Hematopoietic multipotent progenitor cell treated with erythropoietin and hydrocortisone succinate and interleukin-3 and kit ligand, for 15 days (in vitro differentiated cells): ENCODE measurements around the gene HPSE2.
"Not testable (repeated sequence)": the region's sequence is repeated elsewhere in the genome, so short reads cannot be mapped to it uniquely, and the experiment has no call there.

Experiments used
- DNase-seq: peaks from one replicate; pipeline ENCODE4 v3.0.0-alpha.2; 2015; ENCODE audit warnings: low spot score

Gene HPSE2

DNA sequence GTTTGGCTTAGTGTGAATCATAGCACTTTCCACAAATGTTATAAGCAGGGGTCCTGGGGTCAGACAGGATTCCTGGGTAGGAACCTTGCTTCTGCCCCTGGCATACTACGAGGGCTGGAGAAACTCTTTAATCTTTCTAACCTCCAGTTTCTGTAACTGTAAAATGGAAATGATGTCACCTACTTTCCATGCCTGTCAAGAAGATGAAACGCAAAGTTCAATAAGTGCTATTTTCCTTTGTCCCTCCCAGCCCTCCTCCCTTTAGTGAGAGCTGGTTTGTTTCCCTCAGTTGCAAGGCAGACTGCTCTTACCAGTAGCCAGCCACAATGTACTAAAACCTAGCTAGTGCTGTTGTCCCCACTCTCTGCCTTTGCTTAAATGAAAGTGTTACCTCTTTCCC is 671.8 kb downstream of the HPSE2 start:
- no peak for DNase-seq

DNA sequence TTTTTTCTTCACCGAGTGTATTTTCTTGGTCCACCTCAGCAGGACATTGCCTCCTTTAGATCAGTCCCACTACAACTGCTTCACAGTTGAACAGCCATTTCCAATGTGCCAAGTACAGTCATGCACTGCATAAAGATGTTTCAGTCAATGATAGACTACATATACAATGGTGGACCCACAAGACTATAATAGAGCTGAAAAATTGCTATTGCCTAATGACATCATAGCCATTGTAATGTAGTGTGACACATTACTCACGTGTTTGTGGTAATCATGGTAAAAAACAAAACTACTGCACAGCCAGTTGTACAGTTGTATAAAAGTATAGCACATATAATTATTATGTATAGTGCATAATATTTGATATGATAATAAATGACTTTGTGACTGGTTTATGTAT is 675.1 kb downstream of the HPSE2 start:
- no peak for DNase-seq

DNA sequence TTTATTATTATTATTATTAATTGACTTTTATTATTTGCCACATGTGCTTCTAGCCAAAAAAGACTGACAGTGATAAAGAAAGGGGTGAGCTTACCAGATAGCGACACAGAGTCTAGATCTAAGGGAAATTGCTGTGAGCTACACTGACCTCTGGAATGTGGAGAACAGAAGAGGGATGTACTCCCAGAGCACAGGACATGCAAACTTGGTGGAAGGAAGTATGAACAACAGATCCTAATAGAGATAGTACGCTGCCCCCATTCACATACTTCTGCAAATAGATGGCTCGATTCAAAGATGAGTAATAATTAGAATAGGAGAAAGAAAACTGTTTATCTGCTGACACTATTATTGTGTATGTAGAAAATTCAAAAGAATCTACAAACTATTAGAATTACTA is 679.6 kb downstream of the HPSE2 start:
- no peak for DNase-seq

DNA sequence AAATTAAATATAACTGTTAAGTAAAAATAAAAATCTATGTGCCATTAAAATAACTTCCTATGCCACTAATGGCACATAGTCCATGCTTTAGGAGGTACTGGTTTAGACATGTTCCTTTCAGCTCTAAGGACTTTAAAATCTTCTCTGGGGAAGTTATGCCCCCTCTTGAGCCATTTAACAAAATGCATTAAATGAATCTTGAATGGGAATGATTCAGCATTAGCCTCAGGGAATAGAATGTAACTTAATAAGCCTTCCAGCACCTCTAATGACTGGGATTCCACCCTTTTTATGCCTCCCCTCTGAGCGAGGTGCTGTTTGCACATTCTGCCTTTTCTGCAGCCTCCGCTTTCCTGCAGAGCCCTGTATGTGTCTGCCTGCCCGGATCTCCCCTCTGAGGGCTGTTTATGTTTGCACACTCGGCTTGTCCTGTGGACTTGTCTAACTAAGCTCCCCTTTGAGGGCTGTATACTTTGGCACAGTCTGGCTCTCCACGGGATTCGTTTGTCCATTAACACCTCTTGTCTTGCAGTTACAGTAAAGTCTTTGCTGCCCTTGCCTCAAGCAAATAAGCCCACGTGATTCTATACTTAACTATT is 680.5 kb downstream of the HPSE2 start:
- DNase-seq = no peak

DNA sequence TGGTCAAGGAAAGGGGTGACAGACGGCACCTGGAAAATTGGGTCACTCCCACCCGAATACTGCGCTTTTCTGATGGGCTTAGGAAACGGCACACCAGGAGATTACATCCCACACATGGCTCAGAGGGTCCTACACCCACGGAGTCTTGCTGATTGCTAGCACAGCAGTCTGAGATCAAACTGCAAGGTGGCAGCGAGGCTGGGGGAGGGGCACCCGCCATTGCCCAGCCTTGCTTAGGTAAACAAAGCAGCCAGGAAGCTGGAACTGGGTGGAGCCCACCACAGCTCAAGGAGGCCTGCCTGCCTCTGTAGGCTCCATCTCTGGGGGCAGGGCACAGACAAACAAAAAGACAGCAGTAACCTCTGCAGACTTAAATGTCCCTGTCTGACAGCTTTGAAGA is 694.1 kb downstream of the HPSE2 start:
- DNase-seq = not testable (repeated sequence)

DNA sequence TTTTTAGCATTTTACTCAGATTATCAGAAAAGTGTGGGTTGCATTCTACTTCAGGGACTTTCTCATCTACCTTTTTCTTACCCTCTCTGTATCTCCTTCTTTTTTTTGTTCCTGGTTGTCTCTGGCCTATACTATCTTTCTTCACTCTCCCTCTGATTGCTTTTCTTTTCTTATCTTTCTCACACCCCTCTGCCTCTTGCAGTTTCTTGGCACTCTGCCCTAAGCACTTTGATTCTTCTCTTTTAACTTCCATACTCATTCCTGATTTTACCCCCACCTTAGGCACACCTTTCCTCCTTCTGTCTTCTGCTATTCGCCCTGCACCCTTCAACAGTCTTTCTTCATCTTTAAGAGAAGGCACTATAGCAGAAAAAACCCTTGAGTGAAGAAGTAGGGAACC is 696.1 kb downstream of the HPSE2 start:
- no peak for DNase-seq

DNA sequence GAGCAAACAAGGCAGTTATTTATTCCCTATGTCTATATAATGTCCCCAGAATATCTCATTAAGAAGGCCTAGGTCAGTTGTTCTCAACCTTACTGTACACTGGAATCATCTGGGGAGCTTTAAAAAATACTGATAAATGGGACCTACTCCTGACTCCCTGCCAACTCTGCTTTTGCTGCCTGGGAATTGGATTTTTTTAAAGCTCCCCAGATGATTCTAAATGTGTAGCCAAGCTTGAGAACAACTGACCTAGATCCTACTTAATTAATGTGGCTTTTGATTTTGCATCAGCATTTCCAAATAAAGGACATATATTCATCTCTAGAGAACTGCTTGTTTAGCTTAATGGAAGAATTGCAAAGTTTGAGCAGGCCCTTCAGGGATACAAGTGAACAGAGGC is 697.2 kb downstream of the HPSE2 start:
- no peak for DNase-seq

DNA sequence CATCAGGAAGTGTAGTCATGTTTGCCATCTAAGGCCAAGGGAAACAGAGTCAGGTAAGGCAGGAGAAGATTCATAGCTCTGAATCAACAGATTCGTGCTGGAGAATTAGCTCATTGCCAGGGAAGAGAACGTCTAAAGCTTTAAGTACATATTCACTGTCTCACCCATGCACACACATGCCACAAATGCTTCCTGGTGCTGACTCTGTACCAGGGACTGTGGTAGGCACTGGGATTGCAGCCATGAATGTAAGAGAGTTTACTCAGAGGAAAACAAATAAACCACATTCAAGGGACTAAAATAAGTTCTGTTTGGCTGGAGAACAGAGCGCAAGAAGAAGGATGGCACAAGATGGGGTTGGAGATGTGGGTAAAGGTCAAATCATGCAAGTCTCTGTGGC is 699.1 kb downstream of the HPSE2 start:
- no peak for DNase-seq

DNA sequence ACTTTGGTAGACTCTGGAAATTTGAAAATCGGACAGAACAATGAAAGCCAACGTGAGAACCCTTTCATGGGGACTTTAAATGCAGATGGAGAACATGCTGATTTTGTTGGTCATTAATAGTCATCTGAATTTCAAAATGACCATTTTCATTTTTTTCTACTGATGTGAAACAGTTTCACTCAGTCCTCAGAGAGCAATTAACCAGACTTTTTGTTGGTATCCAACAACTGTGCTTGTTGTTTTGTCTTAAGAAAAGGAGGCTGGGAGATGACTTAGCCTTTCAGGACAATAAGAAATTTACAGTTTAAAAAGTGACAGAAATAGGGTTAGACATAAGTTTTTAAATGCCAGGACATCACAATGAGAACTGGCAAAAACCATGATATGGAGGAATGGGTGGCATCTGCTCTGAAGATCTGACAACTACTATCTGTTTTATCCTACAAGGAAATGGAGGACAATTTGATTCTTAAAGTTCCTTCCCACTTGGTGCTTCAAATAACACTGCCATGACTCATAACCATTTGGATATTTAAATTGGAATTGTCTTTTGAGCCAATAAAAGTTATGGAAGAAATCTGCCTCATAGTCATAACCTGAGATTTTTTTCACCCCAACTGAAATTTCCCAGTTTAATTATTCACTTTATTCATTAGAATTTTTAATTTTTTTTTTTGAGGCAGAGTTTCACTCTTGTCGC is 701.8 kb downstream of the HPSE2 start:
- DNase-seq = no peak

DNA sequence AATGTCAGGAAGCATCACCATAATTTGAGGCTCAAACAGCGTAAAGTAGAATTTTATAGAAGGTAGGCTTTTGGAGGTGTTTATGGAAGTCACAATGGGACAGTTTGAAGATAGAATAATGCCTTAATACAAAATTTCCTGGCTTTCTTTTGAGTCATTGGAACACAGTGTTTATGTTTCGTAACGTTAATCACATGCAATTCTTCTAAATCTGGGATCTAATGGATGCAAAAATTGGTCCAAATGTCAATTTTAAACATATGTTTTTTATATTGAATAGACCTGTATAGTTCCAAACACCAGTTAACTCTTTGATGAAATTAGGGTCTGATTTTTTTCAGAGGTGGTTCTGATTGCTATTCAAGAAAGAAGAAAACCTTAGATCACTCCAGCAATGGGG is 702.4 kb downstream of the HPSE2 start:
- no peak for DNase-seq

DNA sequence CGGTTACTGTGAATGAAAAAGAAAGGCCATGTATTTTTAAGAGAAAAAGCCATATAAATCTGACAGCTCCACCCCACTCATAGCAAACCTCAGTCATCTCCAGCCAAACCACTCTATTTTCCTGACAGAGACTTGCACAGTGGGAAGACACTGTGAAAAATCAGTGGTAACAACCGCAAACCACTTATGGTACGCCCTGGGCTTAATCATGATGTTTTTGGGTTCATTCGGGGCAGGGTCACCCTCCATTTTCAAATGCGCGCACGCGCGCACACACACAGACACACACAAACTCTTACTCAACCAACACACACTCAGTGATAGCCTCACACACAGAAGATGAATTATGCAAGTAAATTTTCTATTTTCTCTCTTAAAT is 706.9 kb downstream of the HPSE2 start:
- DNase-seq = no peak

DNA sequence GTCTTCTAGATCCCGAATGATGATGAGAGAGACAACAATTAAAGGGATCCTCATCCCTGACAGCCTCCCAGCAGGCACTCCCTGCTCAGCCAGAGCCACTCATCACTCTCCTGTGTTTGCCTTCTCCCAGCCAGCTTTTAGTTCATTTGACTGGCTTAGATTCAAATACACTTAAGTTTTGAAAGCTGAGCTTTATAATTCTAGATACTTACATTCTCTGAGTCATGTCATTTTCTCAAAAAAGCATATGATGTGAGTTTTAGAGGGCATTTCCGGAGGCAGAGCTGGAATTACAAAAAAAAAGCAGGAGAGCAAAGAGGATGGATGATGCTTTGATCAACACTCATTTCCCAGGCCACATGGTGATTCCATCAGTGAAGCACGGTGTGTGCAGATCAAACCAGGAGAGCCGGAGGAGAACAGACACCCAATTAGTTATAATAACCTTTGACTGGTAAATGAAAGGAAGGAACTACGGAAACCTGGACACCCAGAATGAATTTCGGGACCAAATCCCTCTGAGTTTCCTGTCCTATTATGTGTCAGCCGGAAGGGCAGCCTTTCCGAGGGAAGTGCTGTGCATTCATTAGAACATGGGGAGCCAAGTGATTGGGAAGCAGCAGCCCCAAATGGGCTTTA is 707.4 kb downstream of the HPSE2 start:
- no peak for DNase-seq

DNA sequence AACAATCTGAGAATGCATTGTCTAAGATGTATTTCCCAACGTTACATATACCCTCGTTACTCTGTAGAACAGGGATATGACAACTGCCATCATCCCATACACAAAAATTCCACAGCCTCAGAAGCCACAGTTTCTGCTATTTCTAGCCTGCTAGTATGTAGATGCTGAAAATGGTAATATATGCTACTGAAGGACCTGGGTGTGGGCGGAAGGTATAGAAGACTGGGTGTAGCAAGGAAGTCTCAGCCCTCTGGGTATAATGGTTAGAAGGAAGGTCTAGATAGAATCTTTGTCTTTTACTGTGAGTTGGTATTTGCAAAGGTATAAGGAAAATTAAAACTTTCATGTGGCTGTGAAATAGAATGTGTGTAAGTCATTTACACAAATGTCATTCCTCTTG is 709.7 kb downstream of the HPSE2 start:
- DNase-seq = no peak

DNA sequence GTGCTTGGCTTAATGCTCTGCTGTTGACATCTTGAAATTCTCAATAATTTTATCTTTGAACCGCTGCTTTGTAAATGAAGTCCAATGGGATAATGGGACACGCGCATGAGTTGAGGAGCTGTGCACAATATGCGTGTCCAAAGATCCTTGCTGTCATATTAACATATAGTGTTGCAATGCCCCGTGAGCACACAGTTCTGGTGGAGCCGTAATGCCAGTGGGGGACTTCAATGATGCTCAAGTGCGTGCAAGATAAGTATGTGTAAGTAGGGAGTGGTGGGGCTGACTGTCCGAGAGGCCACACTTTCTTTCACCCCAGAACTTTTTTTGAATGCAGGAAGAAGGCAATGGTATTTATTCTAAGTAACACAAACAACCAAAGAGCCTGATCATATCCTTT is 711.5 kb downstream of the HPSE2 start:
- DNase-seq = no peak

DNA sequence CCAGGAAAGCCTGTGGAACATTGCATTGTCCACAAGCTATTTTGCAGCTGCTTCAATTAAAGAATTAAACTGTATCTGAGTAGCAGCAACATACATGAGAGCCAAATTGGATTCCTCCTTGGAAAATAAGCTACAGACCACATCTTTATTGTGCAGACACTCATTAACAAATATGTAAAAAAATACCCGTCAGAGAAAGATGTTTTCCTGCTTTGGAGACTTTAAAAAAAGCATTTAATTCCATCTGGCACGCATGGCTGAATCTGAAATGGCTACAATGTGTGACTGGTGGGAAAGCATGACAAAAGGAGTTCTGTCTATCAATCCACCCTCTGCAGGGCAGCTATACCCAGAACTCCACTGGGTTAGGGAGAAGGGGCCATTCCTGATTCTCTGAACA is 715.8 kb downstream of the HPSE2 start:
- DNase-seq = no peak

DNA sequence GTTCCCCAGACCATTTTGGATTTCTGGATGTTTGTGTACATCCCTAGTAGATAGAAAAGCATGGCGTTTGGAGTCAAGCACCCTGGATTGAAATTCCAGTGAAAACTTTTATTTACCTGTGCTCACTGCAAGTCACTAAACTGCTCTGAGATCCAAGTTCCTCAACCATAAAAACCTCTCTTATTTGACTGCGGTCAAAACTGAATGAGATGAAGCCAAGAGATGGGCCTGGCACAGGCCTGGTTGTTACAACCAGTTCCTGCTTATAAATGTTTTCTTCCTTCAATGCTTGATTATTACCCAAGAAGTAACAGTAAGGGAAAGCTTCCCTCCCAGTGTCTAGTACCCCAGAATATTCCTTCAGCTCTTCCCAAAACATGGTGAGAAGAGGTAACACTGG is 718.0 kb downstream of the HPSE2 start:
- DNase-seq = no peak

DNA sequence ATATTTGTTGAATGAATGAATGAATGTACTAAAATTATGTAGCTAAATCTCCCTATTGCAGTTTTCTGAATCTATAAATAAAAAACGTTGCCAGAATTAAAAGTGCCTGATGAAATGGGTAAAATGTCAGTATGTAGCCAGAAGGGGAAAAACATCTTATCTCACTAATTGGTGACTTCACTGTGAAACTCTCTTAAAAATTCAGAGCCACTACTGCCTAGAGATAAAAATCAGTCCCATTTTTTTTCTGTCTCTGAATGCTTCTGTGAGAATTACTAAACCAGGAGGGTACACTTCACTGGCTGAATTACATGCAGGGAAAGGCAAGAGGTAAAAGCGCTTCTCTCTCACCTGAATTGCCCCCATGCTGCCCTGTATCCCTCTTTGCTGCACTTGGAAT is 719.3 kb downstream of the HPSE2 start:
- DNase-seq = no peak

DNA sequence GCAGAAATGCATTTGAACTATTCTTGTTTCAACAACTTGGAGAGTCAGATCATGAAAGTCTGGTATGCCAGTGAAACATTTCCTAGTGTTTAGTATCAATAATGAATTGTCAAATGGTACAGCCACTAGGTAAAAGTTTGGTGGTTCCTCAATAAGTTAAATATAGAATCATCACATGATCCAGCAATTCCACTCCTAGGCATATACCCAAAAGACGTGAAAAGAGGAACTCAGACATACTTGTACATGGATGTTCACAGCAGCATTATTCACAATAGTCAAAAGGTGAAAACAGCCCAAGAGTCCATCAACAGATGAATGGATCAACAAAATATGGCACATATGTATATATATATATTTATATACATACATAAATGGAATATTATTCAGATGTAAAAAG is 721.9 kb downstream of the HPSE2 start:
- DNase-seq = no peak

DNA sequence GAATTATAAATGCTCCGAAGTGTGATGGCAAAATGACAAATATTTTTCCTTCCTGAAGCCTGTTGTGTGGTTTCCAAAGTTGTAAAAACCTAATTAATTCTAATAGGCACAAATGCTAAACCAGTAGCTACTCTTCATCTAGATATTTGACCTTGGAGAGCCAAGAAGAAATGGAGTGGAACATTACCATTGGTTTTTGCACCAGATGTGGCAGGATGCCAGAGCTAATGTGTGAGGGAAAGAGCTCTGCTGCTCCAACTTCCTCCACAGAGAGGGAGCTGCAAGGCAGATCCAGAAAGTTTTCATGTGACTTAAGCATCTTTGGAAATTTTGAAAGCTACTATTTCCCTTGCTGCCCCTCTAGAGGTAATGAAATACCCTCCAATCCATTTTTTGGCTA is 723.8 kb downstream of the HPSE2 start:
- no peak for DNase-seq

DNA sequence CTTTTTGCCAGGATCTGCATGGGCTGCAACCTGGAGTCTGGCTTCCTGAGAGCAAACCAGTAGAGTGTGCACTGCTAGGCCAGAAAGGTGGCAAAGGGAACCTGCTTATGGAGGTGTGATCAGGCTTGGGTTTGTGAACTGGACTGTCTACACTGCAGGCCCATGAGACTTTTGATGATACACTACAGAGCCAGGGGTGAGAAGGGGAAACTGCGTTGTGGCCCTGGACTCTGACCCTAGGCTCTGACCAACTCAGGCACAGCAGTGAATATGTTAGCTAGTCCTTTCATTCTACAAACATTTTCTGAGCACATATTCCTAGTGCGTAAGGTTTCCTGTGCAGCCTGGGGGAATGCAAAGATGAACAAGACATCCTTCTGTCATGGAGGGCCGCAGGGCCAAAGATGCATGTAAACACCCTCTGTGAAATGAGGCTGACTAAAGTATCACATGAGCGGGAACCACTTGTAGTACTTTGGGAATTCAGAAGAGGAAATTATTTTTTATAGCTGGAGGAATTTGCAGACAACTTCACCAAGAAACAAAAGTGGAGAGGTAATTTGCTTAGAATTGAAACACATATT is 725.1 kb downstream of the HPSE2 start:
- DNase-seq = no peak

DNA sequence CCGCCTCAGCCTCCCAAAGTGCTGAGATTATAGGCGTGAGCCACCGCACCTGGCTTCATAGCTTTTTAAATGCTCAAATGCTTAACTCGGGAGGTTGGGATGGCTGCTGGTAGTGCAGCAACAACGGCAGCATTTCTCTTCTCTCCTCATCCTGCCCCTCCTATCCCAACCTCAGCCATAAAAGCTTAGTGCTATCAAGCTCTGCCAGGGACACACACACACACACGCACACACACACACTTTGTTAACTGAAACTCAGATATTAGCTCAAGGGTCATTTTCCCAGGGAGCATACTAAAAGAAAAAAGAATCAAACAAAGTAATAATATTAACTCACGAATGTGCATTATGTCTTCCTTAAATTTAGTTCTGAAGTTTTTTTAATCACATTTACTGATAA is 725.9 kb downstream of the HPSE2 start:
- no peak for DNase-seq

DNA sequence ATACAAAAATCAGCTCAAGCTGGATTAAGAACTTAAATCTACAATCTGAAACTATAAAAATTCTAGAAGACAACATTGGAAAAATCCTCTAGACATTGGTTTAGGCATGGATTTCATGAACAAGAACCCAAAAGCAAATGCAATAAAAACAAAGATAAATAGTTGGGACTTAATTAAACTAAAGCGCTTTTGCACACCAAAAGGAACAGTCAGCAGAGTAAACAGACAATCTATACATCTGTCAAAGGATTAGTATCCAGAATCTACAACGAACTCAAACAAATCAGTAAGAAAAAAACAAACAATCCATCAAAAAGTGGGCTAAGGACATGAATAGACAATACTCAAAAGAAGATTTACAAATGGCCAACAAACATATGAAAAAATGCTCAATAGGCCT is 733.1 kb downstream of the HPSE2 start:
- DNase-seq = not testable (repeated sequence)

DNA sequence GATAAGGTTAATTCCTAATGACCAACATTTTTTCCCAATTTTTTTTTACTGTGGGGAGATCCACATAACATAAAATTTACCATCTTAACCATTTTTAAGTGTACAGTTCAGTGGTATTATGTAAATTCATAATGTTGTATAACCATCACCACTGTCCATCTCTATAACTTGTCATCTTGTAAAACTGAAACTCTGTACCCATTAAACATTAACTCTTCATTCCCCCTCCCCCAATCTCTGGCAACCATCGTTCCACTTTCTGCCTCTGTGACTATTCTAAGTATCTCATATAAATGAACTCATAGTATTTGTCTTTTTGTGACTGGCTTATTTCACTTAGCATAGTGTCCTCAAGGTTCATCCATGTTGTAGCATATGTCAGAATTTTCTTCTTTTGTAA is 742.9 kb downstream of the HPSE2 start:
- DNase-seq = no peak
